Measurements from ENCODE around the gene KSR1.
"Not testable (repeated sequence)": the region's sequence is repeated elsewhere in the genome, so short reads cannot be mapped to it uniquely, and the experiment has no call there.

GRCh38 chr17:27656620-27657019 lies 200.4 kb downstream of the KSR1 start:
- not testable (repeated sequence) for TF ChIP-seq CTCF (conservative IDR thresholded peaks at IDR 0.05; ENCODE audit: low read depth, low read length); POLR2A (IDR thresholded peaks at IDR 0.05; ENCODE audit: low read depth, low read length); RFX5 (IDR thresholded peaks at IDR 0.05; ENCODE audit: low read depth, low read length); NFE2L2 (IDR thresholded peaks at IDR 0.05; ENCODE audit: low read depth, low read length); MXI1 (IDR thresholded peaks at IDR 0.05; ENCODE audit: borderline replicate concordance, low read depth, low read length)
